ENCODE data around the gene LRRIQ1.
"Not testable (repeated sequence)": the region's sequence is repeated elsewhere in the genome, so short reads cannot be mapped to it uniquely, and the experiment has no call there.

DNA sequence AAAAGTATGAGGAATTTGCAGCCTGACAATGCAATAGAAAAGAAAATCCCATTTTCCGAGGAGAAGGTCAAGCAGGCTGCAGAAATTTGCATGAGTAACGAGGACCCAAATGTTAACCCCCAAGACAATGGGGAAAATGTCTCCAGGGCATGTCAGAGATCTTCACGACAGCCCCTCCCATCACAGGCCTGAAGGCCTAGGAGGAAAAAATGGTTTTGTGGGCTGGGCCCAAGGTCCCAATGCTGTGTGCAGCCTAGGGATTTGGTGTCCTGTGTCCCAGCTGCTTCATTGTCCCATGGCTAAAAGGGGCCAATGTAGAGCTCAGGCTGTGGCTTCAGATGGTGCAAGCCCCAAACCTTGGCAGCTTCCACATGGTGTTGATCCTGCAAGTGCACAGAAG, 167.7 kb downstream of the LRRIQ1 start:
- TF ChIP-seq, protein P1, sequence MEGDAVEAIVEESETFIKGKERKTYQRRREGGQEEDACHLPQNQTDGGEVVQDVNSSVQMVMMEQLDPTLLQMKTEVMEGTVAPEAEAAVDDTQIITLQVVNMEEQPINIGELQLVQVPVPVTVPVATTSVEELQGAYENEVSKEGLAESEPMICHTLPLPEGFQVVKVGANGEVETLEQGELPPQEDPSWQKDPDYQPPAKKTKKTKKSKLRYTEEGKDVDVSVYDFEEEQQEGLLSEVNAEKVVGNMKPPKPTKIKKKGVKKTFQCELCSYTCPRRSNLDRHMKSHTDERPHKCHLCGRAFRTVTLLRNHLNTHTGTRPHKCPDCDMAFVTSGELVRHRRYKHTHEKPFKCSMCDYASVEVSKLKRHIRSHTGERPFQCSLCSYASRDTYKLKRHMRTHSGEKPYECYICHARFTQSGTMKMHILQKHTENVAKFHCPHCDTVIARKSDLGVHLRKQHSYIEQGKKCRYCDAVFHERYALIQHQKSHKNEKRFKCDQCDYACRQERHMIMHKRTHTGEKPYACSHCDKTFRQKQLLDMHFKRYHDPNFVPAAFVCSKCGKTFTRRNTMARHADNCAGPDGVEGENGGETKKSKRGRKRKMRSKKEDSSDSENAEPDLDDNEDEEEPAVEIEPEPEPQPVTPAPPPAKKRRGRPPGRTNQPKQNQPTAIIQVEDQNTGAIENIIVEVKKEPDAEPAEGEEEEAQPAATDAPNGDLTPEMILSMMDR (conservative IDR thresholded peaks at IDR 0.05; ENCODE audit: low read depth in 2 of 2): not testable (repeated sequence)
- TF ChIP-seq EZH2 (IDR thresholded peaks at IDR 0.05; ENCODE audit: low read depth, unreplicated experiment); JUNB (IDR thresholded peaks at IDR 0.05; ENCODE audit: unreplicated experiment); CREB1 (CRISPR knock-in tag; IDR thresholded peaks at IDR 0.05; ENCODE audit: low read depth); POLR2AphosphoS5 (IDR thresholded peaks at IDR 0.05; ENCODE audit: low read depth); EZH2phosphoT487 (IDR thresholded peaks at IDR 0.05; ENCODE audit: unreplicated experiment); ZNF114 (CRISPR knock-in tag; IDR thresholded peaks at IDR 0.05): not testable (repeated sequence)
- TF ChIP-seq, protein P2, sequence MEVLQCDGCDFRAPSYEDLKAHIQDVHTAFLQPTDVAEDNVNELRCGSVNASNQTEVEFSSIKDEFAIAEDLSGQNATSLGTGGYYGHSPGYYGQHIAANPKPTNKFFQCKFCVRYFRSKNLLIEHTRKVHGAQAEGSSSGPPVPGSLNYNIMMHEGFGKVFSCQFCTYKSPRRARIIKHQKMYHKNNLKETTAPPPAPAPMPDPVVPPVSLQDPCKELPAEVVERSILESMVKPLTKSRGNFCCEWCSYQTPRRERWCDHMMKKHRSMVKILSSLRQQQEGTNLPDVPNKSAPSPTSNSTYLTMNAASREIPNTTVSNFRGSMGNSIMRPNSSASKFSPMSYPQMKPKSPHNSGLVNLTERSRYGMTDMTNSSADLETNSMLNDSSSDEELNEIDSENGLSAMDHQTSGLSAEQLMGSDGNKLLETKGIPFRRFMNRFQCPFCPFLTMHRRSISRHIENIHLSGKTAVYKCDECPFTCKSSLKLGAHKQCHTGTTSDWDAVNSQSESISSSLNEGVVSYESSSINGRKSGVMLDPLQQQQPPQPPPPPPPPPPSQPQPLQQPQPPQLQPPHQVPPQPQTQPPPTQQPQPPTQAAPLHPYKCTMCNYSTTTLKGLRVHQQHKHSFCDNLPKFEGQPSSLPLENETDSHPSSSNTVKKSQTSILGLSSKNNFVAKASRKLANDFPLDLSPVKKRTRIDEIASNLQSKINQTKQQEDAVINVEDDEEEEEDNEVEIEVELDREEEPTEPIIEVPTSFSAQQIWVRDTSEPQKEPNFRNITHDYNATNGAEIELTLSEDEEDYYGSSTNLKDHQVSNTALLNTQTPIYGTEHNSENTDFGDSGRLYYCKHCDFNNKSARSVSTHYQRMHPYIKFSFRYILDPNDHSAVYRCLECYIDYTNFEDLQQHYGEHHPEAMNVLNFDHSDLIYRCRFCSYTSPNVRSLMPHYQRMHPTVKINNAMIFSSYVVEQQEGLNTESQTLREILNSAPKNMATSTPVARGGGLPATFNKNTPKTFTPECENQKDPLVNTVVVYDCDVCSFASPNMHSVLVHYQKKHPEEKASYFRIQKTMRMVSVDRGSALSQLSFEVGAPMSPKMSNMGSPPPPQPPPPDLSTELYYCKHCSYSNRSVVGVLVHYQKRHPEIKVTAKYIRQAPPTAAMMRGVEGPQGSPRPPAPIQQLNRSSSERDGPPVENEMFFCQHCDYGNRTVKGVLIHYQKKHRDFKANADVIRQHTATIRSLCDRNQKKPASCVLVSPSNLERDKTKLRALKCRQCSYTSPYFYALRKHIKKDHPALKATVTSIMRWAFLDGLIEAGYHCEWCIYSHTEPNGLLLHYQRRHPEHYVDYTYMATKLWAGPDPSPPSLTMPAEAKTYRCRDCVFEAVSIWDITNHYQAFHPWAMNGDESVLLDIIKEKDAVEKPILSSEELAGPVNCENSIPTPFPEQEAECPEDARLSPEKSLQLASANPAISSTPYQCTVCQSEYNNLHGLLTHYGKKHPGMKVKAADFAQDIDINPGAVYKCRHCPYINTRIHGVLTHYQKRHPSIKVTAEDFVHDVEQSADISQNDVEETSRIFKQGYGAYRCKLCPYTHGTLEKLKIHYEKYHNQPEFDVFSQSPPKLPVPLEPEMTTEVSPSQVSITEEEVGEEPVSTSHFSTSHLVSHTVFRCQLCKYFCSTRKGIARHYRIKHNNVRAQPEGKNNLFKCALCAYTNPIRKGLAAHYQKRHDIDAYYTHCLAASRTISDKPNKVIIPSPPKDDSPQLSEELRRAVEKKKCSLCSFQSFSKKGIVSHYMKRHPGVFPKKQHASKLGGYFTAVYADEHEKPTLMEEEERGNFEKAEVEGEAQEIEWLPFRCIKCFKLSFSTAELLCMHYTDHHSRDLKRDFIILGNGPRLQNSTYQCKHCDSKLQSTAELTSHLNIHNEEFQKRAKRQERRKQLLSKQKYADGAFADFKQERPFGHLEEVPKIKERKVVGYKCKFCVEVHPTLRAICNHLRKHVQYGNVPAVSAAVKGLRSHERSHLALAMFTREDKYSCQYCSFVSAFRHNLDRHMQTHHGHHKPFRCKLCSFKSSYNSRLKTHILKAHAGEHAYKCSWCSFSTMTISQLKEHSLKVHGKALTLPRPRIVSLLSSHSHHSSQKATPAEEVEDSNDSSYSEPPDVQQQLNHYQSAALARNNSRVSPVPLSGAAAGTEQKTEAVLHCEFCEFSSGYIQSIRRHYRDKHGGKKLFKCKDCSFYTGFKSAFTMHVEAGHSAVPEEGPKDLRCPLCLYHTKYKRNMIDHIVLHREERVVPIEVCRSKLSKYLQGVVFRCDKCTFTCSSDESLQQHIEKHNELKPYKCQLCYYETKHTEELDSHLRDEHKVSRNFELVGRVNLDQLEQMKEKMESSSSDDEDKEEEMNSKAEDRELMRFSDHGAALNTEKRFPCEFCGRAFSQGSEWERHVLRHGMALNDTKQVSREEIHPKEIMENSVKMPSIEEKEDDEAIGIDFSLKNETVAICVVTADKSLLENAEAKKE (CRISPR knock-in tag; IDR thresholded peaks at IDR 0.05): not testable (repeated sequence)
- TF ChIP-seq, protein P3, sequence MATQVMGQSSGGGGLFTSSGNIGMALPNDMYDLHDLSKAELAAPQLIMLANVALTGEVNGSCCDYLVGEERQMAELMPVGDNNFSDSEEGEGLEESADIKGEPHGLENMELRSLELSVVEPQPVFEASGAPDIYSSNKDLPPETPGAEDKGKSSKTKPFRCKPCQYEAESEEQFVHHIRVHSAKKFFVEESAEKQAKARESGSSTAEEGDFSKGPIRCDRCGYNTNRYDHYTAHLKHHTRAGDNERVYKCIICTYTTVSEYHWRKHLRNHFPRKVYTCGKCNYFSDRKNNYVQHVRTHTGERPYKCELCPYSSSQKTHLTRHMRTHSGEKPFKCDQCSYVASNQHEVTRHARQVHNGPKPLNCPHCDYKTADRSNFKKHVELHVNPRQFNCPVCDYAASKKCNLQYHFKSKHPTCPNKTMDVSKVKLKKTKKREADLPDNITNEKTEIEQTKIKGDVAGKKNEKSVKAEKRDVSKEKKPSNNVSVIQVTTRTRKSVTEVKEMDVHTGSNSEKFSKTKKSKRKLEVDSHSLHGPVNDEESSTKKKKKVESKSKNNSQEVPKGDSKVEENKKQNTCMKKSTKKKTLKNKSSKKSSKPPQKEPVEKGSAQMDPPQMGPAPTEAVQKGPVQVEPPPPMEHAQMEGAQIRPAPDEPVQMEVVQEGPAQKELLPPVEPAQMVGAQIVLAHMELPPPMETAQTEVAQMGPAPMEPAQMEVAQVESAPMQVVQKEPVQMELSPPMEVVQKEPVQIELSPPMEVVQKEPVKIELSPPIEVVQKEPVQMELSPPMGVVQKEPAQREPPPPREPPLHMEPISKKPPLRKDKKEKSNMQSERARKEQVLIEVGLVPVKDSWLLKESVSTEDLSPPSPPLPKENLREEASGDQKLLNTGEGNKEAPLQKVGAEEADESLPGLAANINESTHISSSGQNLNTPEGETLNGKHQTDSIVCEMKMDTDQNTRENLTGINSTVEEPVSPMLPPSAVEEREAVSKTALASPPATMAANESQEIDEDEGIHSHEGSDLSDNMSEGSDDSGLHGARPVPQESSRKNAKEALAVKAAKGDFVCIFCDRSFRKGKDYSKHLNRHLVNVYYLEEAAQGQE (IDR thresholded peaks at IDR 0.05; ENCODE audit: unreplicated experiment): not testable (repeated sequence)
- TF ChIP-seq, protein P4, sequence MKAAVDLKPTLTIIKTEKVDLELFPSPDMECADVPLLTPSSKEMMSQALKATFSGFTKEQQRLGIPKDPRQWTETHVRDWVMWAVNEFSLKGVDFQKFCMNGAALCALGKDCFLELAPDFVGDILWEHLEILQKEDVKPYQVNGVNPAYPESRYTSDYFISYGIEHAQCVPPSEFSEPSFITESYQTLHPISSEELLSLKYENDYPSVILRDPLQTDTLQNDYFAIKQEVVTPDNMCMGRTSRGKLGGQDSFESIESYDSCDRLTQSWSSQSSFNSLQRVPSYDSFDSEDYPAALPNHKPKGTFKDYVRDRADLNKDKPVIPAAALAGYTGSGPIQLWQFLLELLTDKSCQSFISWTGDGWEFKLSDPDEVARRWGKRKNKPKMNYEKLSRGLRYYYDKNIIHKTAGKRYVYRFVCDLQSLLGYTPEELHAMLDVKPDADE (IDR thresholded peaks at IDR 0.05): not testable (repeated sequence)

All from GM23338 (cell line).